NCI-H1436 (cell line): ENCODE data around the gene KRT76.

ENCODE experiments used
- DNase-seq: peaks from one replicate; lab custom pipeline; 2025; lab: John Stamatoyannopoulos, UW

KRT76 gene

GRCh38 chr12:52776913-52777395 is at the start of gene KRT76:
KRT76 (minus strand) TSS chr12:52777345; CDS start chr12:52777291, 54 bp downstream.
- no peak for DNase-seq

GRCh38 chr12:52825961-52826360 is 48.8 kb upstream of the KRT76 start:
- no peak for DNase-seq

- no peak for DNase-seq
These were observed 47.7 kb upstream of the KRT76 start for GRCh38 chr12:52824741-52825410.

GRCh38 chr12:52823761-52824450 is 46.8 kb upstream of the KRT76 start:
- DNase-seq, result no peak

DNA sequence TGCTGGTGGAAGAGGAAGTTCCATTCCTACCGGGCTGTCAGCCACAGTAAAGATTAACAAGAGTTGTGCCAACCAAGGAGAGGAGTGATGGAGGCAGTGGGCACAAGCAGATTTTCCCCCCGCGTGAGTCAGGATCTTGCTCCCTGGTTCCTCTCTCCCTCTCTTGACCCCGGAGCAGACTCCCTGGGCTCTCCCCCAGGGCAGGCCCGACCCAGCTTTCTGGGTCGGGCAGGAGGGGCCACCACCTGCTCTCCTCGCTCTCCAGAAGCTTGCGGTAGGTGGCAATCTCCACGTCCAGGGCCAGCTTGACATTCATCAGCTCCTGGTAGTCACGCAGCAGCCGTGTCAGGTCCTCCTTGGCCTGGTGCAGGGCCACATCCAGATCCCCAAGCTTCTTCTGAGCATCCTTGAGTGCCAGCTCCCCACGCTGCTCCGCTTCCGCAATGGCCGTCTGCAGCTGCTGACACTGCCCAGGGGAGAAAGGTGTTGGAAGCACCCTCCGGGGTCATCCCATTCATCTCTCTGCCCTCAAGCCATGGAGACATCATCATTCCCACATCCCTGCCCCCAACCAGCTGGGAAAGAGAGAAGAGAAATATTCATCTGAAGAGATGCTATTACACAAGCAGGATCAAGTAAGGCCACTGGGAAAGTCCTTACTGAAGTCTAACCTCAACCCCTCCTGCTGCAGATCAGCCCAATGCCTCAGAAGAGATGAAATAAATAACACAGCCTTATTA is 45.8 kb upstream of the KRT76 start:
- no peak for DNase-seq

DNA sequence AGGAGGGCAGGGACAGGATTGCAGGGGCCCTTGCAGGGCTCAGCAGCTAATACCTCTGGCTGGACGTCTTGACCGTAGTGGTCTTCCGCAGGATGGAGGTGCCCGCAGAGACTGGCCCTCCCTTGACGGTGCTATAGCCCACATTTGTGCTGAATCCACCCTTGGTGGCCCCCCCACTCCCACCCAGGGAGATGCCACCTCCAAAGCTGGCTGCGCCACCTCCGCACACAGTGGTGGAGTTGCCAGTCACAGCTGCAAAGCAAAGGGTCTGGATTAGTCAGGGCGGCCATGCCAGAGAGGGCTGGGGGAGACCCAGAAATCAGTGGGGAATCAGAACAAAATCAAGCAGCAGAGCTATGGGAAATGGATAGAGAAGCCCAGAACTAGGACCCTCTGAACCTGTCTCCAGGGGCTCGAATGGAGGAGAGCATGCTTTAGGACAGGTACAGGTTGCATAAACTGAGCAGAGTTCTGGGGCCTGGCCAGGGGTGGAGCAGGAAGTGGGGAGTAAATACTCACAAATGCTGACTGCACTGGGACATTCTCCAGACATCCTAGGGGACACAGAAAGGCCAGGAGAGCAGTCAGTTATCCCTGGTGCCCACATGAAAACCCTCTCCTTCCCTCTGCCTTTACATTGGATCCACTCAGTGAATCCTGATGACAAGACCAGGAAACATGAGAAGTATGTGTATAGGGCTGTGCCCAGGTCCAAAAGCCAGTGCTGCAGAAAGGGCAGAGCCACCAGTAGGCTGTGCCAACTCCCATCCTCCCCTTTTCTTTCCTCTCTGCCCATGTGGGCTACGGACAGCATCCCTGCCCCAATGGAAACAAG is 44.9 kb upstream of the KRT76 start:
- no peak for DNase-seq

DNA sequence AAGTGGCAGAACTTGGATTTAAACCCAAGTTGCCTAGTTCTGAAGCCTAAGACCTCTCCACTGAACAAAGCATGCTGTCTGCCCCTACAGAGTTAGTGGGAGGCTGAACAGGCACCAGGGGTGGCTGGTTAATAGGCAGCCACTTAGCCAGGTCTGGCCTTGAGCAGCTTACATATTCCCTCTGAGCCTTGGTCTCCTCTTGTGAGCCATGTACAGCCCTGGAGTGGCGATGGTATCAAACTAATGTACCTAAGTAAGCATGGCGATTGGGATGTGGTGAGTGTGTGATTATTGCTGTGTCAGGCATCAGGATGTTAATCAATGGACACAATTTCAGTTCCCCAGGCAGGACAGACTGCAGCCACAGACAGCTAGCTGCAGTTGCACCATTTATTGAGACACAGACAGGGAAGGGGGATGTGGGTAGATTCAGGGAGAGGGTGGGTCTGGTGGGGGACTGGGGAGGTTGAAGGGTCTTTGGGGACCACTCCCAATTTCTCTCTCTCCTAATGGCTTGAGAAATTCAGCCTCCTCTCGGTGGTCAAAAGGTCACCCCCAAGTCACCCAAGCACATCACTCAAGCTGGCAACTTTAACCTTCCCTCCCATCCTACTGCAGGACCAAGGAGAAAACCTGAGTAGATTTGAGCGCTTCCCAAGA is 44.1 kb upstream of the KRT76 start:
- DNase-seq, result no peak

- DNase-seq, result no peak
These were observed 43.4 kb upstream of the KRT76 start for GRCh38 chr12:52820521-52820920.

DNA sequence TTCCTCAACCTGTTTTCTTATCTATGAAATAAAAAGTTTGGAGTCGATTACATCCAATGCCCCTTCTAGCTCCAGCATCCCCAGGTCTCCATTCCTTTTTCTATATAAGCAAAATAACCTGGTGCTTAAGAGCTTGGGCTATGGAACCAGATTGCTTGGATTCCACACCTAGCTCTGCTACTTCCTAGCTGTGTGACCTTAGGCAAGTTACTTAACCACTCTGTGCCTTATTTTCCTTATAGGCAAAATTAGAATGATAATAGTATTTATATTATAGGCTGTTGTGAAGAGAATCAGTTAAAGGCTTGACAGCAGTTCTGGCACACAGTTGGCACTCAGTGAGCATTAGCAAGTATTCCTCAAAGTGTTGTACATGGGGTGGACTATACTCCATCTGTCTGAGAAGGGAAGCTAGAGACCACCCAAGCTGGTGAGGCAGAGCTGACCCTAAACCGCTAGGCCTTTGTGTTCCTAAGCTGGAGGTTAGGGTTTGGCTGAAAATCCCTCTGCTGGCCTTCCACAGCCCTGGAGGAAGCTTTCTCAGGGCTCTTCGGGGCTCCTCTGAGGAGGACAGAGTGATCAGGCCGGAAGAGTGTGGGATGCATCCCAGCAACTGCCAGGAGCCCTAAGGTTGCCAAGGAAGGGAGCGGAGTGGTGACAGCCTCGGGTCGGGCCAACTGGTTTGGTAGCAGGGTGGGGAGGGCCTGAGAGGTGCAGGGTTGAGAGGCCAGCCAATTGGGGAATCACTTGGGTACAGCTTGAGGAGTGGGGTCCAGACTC is 42.8 kb upstream of the KRT76 start:
- DNase-seq, result no peak

DNA sequence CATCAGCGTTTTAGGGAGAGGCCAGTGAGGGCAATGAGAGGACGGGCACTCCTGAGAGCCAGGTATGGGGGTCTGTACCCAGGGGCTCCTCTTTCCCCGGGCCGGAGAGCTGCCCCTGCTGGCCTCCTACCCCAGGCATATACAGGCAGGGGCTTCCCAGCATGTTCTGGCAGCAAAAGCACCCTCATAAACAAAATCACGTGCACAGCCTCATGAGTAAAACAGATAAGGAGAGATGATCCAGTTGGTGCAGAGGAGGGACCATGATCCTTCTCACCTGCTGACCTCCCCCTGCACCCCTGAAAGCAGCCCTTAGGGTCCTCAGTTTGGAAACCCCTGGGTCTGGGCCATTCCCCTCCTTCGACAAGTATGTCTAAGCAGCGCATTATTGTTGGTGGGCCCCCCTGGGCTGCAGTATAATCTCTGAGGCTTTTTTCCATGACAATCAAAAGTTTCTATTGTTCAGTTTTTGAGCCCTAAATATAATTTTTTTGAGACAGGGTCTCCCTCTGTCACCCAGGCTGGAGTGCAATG is 41.8 kb upstream of the KRT76 start:
- DNase-seq, result no peak

- no peak for DNase-seq
These were observed 41.2 kb upstream of the KRT76 start for GRCh38 chr12:52818388-52818787.

DNA sequence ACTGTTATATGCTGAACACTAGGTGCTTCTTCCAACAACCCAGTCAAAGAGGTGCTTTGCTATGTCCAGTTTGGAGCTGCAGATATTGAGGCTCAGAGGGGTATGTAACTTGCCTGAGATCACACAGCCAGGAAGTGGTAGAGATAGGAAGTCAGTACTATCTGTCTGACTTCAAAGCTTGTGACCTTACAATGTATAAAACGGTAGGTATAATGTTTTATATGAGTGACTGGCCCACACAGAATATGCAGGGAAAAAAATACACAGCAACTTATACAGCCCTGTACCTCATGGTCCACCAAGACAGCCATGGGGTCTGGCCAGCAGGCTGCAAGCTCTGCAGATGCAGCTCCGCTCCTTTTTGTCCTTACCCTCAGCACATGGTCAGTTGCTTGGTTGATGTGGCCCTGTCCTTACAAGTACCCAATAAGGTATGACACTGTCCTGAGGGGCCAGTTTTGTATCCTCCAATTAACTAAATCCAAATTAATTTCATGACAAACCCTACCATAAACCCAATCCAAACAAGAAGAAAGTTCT is 40.6 kb upstream of the KRT76 start:
- DNase-seq, result no peak

- DNase-seq, result no peak
These were observed 40.0 kb upstream of the KRT76 start for GRCh38 chr12:52817003-52817698.

GRCh38 chr12:52815676-52816588 is 38.8 kb upstream of the KRT76 start:
- no peak for DNase-seq

DNA sequence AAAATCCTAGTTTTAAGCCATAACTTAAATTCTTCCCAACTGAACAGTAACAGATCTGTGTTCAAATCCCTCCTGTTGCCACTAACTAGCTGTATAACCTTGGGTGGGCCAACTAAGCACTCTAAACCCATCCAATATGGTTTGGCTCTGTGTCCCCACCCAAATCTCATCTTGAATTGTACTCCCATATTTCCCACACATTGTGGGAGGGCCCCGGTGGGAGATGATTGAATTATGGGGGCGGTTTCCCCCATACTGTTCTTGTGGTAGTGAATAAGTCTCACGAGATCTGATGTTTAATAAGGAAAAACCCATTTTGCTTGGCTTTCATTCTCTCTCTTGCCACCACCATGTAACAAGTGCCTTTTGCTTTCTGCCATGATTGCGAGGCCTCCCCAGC is 38.0 kb upstream of the KRT76 start:
- DNase-seq, result no peak

DNA sequence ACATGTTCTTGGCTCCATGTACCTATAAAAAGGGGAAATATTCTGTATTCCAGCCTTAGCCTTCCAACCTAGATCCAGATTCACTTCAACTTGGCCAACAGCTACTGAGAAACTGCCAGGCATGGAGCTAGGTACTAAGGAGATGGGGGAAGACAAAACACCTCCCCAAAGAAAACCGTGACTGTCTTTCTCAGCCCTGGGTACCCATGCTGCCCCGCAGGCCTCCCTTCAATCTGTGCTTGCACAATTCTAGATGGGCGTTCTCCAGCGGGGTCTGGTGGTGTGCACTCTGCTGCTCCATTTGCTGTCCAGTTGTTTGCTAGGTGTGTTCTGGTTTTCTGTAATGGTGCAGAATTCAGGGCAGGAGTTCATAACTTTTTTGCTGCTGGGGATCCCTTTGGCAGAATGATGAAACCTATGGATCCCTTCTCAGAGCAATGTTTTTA is 37.6 kb upstream of the KRT76 start:
- no peak for DNase-seq

DNA sequence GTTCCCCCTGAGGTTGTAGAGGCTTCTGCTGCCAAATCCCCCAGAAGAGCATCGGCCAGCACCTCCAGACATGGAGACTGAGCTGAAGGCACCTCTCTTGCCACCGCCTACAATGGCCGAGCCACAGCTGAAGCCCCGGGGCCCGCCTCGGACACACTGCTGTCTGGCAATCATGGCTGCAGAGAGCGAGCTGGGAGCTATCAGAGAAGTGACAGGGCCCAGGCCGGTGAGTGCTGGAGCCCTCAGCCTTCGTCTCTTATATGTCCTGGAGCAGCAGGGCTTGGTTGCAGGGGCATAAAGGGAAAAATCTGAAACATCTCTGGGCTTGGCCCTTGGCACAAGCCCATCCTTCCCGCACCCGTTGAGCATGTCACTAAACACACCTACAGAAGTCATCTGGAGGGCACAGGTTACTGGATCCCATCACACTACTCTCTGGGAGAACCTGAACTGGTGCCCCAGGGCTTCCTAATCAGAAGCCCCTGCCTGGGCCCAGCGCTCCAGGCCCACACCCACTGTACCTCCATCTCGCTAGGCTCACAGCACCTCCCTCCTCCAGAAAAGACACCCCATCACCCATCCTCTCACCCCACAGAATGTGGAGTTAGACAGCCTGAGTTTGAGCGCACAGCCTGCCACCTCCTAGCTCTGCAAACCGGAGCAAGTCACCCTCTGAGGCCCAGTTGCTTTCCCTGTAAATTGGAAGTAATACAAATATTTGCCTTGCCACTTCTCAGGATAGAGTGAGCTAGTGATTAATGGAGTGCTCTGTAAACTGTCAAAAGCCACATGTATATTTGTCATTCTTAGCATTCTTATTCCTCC is 37.0 kb upstream of the KRT76 start, which contains the start of gene KRT4:
Gene KRT4, minus strand, starts transcription at position 232 of the 825 bp plus-strand sequence. Its CDS starts 58 bp downstream, at position 174.
- no peak for DNase-seq
